Epidermal melanocyte (primary cell): ENCODE data around the gene EXOSC7.
"Not testable (repeated sequence)": the region's sequence is repeated elsewhere in the genome, so short reads cannot be mapped to it uniquely, and the experiment has no call there.

Experiments
- DNase-seq: peaks from one replicate; pipeline ENCODE4 v3.0.0; 2011; ENCODE audit warnings: low spot score; ENCODE audit not compliant: insufficient read length

The EXOSC7 gene

DNA sequence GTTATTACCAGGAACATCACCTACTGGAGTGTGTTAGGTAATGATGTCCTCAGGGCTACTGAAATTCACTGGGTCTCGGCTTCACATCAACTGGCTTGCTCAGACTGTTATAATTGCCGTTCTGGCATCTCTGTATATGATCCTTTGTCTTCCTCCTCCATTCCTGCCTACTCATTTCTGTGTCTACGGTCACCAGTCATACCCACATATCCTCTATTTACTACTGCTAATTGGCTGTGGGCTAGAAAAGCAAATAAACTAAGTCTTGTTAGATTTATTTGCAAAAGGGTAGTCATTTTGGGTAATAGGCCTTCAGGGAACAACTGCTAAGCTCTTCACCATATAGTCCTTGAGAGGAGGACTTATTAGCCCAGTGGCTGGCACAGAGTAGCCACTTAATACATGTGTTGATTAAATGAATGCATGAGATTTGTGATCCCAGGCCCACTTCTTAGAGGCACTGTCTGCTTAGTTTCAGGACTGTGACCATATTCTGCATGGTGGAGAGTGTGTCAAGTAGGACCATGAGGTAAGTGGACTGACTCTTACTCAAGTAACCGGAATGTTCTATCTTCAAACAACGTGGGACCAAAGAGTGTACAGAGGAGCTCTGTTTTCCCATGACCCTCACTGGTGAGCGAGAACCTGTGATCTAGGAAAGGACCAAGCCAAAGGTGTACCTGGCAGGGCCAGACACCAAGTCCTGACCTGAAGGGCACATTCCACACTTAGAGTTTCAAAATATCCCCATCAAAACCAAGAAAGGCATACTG lies 13.2 kb upstream of the EXOSC7 start:
- no peak for DNase-seq

DNA sequence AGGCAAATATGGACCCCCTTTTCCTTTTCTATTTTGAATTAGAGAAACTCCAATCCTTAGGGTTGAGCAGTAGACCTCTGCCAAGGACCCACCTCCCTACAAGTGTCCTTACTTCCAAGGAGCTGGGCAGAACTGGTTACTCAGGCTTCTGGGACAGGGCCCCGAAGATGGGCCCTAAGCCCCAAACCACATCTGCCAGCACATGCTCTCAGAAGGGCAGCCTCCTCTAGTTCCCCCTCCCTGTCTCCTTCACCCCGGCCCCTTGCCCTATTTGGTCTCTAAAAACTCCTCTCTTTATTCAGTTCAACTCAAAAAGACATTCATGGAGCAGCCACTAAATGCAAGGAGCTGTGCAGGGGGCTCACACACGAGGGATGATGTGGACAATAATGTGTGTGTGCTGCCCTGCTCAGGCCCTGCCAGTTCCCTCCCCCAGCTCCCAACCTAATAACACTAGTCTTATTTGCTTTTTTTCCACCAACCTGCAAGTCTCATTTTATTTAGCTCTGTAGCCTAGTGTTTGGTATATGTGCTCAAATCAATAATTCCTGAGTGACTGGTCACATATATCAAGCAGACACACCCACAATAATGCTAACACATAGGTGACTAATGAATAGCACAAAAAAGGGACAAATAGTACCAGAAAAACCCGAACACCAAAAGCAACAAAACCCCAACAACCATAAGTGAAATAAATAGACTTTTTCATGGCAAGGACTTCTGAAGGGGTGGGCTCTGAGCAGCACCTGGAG lies 12.3 kb upstream of the EXOSC7 start:
- DNase-seq, result no peak

DNA sequence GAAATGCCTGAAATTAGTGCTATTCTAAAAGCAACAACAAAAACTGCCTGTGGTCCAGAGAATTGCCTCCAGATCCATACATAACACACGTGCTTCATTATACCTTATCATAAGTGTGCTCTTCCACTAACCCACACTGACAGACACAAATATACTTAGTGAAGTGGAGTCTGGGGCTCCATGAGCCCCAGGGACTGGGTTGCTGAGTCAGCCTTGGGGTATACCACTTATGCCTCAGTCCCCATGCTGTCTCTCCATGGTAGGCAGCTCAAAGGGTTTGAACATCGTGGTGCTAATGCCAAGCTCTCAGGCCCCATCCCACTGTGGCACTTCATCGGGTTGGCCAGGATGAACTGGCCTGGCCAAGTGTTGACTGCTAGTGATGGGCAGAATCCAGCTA lies 10.9 kb upstream of the EXOSC7 start:
- no peak for DNase-seq

DNA sequence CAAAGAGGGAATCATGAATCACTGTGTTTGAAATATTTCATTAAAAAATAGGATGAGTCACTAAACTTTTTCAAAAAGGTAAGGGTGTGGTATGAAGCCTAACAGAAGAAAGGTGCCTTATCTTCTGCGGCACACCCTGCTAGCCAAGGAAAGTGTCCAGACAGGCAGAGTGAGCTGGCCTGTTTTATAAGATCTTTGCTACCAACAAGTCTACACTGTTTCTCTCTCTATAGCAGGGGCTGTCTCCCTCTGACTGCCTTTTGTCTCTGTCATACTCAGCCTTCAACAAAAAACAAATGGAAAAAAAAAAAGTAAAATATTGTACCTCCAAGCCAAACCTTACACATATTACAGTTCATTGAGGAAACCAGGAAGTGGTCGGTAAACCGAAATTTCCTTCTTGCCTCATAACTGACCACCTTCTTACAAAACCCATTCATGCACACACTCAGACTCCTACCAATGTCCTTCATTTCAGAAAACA lies 9.2 kb upstream of the EXOSC7 start:
- no peak for DNase-seq

DNA sequence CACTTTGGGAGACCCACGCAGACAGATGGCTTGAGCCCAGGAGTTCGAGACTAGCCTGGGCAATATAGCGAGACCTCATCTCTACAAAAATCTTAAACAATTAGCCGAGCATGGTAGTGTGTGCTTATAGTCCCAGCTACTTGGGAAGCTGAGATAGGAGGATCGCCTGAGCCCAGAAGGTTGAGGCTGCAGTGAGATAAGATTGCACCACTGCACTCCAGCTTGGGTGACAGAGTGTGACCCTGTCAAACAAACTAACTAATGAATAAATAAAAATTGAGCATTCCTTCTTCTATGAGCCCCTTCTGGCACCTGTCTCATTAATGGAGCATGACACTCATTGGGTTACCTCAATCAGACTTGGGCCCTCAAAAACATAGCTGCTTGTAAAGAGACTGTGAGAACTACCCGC lies 7.6 kb upstream of the EXOSC7 start:
- DNase-seq, result no peak

DNA sequence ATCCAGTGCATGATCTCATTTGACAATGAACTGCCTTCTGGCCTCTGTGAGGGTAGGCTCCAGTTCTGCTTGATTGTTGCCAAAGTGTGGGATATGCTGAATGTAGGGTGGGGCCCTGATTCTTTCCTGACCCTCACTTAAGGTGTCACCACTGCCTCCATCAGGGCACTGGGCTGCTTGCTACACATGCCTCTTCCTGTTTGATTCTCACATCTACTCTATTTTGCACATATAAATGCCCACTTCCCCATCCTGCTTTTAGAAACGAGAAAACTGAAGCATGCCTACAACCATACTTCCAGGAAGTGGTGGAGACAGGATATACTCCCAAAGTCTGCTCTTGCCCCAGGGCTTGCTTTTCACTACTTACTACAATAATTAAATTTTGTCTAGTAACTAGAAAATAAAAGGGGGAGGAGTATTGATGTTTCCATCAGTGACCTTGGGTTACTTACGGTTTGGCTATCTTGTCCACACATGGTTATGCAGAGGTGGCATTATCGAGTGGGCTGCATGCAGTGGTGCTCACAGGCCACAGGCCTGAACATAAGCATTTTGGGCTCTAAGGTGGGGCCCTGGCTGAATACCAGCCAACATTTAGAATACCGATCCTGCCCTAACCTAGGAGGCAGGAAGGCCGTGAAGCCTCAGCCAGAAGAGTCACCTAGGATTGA lies 6.8 kb upstream of the EXOSC7 start:
- DNase-seq, result no peak

DNA sequence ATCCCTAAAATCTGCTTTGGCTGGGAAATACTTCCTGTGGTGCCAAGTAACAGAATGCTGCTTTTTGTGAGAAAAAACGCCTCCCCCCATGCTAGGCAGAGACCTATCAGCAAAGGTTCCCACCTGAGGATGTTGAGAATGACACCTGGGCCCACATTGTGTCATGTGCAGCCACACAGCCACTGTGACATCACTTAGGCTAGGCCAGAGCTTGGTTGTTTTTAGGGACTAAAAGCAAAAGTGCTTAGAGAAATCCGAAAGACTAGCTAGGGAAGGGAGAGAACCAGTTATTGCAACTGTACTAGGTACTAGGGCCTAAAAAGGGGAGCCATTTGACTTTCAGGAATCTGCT lies 6.2 kb upstream of the EXOSC7 start:
- no peak for DNase-seq

DNA sequence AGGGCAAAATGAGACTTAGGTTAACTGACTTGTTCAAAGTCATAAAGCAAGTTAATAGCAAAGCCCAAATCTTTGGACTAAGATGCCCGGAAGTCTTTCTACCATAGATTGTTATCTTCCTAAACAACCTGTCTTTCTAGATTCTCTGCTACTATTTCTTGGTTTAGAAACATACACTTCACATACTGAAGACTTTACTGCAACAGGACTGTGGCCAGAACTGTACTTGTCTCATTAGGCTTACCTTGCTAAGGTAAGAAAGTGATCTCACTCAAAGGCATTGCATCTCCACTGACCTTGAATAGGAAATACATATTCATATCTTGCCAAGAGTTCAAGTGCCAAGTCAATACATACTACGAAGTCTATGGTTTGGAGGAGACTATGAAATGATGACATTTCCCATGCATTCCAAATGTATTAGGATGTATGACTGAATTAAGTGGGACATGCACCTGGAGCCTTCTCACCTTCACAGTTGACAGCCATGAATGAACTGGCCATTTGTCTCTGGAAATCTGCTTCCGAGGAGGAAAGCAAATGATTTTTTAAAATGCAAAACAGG lies 5.0 kb upstream of the EXOSC7 start:
- no peak for DNase-seq

DNA sequence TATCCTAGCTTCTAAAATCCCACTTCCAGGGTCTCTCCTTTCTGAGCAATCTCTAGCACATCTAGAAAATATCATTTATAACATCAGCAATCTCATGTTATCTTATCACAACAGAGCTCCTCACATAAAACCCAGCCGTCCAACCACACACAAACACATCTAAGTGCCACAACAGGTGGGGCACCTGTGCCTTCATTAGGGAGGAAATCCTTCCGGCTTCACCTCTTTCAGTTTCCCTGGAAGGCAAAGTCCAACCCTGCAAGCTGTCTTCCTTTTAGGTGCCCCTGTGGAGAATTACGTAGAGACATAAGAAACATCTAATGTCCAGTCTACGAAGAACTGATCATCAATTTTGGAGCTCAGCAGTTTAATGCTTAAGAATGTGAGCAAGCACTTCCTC lies 1.6 kb upstream of the EXOSC7 start:
- no peak for DNase-seq

DNA sequence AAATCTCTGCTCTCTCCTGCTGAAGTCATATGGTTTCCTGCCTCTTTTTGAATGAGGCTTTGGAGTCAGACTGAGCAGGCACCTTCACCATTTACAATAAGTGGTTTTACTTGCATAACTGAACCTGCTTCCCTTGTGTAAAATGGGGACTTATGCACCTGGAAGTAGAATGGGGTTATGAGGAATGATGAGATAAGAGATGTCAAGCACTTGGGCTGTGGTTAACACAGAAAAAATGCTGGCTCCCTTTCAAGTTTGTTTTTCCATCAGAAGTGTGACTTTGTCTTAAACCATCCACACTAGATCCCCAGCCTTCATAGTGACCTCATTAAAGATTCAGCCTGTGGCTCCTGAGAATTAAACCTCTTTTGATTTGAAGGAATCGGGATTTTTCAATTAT lies 5.2 kb downstream of the EXOSC7 start:
- DNase-seq, result no peak

DNA sequence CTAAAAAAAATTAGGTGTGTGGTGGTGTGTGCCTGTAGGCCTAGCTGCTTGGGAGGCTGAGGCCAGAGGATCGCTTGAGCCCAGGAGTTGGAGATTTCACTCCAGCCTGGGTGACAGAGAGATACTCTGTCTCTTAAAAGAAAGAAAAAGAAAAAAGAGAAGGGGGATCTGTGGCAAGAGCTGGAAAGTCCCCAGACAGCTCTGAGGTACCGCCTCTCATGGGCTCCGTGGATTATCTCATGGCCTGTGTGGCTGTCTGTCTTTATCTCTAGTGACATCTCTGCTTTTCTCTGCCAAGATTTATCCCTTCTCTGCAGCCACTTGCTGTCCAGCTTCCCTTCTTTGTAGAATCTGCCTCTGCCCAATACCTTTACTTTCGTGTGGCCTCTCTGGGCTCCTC lies 5.7 kb downstream of the EXOSC7 start:
- DNase-seq, result no peak

DNA sequence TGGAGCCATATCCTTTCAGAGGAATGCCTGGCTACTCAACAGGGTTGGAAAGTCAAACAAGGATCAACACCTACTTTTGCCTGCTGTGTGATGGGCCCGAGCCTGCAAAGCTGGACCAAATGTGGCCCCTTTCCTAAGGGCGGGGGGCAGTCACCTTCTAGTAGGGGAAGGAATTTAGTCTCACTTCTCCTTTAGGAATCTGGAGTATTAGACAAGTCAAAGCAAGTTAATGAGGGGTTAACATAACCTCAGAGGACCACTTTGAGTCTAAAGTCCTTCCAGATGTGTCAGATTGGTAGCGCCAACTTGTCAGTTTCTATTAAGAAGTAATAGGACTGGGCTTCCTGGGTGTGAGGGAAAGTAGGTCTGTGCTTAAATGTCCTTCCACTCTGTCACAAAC lies 6.8 kb downstream of the EXOSC7 start:
- DNase-seq, result no peak

DNA sequence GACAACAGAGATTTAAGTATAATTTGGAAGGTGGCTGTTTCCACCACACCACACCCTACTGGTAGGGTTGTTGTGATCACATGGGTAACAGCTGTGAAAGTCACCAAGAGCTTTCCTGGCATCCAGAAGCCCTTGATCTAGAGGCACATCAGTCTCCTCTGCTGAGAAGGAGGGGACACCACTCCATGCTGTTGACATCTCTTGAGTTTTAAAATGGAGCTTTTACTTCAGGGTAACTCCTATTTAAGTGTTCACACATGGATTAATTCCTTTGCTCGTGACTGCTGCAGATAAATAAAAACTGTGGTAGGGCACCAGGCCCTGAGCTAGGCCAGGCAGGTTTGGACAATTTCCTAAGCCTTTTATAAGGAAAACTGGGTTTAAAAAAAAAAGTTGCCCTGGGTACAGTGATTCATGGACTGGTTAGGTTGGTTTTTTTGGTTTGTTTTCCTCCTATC lies 7.5 kb downstream of the EXOSC7 start:
- peak; percentile 70 for DNase-seq

DNA sequence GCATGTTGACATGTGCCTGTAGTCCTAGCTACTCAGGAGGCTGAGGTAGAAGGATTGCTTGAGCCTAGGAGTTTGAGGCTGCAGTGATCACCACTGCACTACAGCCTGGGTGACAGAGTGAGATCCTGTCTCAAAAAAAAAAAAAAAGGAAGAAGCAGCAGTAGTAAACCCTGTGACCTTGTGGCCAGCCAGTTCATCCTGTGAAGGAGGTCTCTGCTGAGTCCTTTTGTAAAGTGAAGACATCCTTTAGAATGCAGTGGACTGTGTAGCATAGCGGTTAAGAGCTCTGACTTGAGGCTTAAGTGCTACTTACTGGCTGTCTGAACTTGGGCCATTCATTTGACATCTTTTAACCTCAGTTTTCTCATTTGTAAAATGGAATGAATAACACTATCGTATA lies 8.3 kb downstream of the EXOSC7 start:
- DNase-seq, result no peak

DNA sequence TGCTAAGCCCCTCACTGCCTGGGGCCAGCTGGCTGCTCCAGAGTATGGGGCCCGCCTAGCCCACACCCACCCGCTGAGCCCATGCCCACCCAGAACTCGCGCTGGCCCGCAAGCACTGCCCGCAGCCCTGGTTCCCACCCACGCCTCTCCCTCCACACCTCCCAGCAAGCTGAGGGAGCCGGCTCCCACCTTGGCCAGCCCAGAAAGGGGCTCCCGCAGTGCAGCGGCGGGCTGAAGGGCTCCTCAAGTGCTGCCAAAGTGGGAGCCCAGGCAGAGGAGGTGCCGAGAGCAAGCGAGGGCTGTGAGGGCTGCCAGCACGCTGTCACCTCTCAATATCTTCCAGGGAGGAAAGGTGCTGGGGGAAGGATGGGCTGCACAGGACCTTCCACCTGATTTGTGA lies 10.3 kb downstream of the EXOSC7 start:
- not testable (repeated sequence) for DNase-seq

DNA sequence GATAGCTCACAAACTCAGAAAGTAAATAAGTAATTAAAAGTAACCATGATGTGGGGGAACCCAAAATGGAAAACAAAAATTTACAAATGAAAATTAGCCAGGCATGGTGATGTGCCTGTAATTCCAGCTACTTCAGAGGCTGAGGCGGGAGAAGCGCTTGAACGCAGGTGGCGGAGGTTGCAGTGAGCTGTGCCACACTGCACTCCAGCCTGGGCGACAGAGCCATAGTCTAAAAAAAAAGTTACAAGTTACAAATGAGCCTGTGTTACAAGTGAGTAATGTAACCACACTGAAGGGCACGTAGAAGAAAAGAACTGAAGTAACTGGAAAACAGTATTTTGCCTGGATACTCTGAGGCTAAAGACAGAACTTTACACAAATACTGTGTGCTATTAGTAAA lies 11.3 kb downstream of the EXOSC7 start:
- no peak for DNase-seq

DNA sequence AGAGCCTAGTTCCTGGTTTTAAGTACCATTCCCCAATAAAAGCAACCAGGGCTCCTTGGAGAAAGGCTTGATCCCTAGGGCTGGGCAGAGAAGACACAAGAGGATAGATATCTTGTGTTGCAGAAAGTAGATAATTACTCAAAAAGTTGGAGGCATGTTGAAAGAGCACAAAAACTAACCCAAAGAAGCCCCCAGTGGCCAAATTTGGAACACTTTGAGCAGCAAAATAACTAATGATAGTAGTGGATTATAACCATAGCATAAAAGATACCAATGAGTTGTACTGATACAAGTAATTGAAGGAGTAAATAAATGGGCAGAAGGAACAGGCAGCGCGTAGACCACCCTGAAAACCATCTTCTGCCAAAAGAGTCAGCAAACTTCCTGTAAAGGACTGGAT lies 12.0 kb downstream of the EXOSC7 start:
- DNase-seq, result no peak

DNA sequence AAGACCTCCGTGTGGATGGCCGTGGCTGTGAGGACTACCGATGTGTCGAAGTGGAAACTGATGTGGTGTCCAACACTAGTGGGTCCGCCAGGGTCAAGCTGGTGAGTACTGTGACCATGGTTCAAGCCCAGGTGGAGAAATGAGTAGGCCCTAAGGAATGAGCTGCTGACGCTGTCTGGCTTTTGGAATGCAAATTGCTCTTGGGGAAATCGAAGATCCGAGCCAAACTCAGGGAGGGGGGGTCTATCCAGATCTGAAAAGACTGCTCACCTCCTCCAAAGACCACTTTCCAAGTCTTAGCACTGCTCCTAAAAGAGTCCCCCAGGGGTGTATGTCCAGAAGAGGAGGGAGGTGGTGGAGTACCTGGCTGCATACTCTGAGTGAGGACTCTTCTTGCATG lies 13.1 kb downstream of the EXOSC7 start:
- no peak for DNase-seq

DNA sequence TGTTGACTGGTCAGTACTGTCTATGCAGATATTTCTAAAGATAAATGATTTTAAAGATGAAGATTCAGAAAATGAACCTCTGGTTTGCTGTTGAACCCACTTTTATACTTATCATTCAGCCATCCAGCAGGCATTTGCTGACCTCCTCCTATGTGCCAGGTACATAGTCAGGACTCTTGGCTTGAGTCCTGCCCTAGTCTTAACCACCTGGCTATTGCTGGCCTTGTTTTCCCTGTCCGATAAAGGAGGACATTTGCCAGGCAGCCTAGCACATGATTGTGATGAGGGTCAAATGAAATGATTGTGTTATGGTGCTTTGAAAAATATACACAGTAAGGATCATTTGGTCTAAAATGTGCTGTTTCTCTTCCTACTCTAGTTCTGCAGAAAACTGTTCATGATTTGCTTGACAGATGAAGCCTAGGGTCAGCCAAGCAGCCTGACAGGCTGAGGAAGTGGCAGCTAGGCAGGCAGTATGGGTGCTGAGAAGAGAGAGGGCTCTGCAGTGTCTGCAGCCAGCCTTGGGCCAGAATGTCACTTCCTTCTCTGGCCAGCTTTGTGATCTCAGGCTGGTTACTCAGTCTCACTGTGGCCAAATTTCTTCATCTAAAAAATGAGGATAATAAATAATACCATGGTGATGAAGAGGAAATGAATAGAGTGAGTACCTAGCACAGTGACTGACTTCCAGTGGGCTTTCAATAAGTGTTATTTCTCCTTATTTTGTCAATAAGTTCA lies 13.8 kb downstream of the EXOSC7 start:
- DNase-seq, result no peak

DNA sequence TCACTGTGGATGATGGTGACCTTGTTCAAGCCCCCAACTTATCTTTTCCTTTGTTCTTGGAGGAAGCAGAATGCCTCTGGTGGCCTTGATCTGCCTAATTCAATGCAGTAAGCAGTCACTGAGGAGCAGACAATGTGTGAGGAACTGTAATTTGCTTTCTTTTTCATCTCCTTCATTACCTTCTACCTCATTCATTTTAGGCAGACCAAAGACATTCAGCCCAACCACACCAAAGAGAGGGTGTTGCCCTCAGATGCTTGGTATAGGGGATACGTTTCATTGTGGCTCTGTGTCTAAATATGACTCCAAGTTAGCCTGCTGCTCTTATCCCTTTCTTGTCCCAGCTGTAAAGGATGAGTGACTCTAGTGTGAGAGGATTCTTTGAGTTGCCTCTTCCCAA lies 15.3 kb downstream of the EXOSC7 start:
- DNase-seq, result no peak
